ENCODE data around the gene FBXO48. TPM values are rescaled to one million over a fixed set of nuclear protein-coding genes. Genes with fewer than 3 reads are reported as not detected.

The FBXO48 gene
- total RNA-seq, 1 donor from 2014 or later = 1.7 TPM

DNA sequence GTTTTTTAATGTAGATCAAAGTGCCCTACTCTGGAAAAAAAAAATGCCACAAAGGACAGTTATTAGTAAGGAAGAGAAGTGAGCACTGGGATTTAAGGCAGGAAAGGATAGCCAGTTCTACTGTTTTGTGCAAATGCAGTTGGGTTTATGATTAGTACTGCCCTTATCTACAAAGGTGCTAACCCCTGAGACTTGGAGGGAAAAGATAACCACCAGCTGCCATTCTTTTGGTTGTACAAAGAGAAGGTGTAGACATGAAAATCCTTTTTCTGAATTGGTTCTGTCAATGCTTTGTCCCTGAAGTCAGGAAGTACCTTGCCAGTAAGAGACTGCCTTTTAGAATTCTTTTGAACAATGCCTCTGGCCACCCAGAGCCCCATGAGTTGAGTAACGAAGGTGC is 11.6 kb upstream of the FBXO48 start:
- no peak for DNase-seq (ENCODE audit: low read depth, low spot score)
- peaks cover 3% of the 10 kb centered on the region for H3K9me3 Mint-ChIP-seq
- no peaks in the 10 kb centered on the region for H3K4me1 Mint-ChIP-seq
- no peak overlapping the region for H3K27ac Mint-ChIP-seq (ENCODE audit: unreplicated experiment)
- peaks cover 3% of the 10 kb centered on the region for H3K36me3 Mint-ChIP-seq (ENCODE audit: low read depth)
- no peak for TF ChIP-seq CTCF (conservative IDR thresholded peaks at IDR 0.05)
- no peak overlapping the region for H3K4me3 Mint-ChIP-seq
- no peaks in the 10 kb centered on the region for H3K27me3 Mint-ChIP-seq (ENCODE audit: low read depth)

- no peaks in the 10 kb centered on the region for H3K27me3 Mint-ChIP-seq (ENCODE audit: low read depth)
- H3K4me1 Mint-ChIP-seq = no peaks in the 10 kb centered on the region
- peaks cover 3% of the 10 kb centered on the region for H3K9me3 Mint-ChIP-seq
- H3K4me3 Mint-ChIP-seq = no peak overlapping the region
- DNase-seq (ENCODE audit: low read depth, low spot score) = no peak
- peaks cover 6% of the 10 kb centered on the region for H3K36me3 Mint-ChIP-seq (ENCODE audit: low read depth)
- H3K27ac Mint-ChIP-seq (ENCODE audit: unreplicated experiment) = no peak overlapping the region
- no peak for TF ChIP-seq CTCF (conservative IDR thresholded peaks at IDR 0.05)
Observed at GRCh38 chr2:68476454-68476853, 9.4 kb upstream of the FBXO48 start.

GRCh38 chr2:68475576-68475975 is 8.5 kb upstream of the FBXO48 start:
- no peak for TF ChIP-seq CTCF (conservative IDR thresholded peaks at IDR 0.05)
- H3K9me3 Mint-ChIP-seq = no peaks in the 10 kb centered on the region
- DNase-seq (ENCODE audit: low read depth, low spot score) = no peak
- no peak overlapping the region for H3K27ac Mint-ChIP-seq (ENCODE audit: unreplicated experiment)
- no peaks in the 10 kb centered on the region for H3K4me1 Mint-ChIP-seq
- H3K36me3 Mint-ChIP-seq (ENCODE audit: low read depth) = peaks cover 6% of the 10 kb centered on the region
- H3K27me3 Mint-ChIP-seq (ENCODE audit: low read depth) = no peaks in the 10 kb centered on the region
- H3K4me3 Mint-ChIP-seq = no peak overlapping the region

GRCh38 chr2:68475110-68475509 is 8.0 kb upstream of the FBXO48 start:
- DNase-seq (ENCODE audit: low read depth, low spot score) = no peak
- Mint-ChIP-seq H3K9me3 (no peaks in the 10 kb centered on the region), H3K27ac (ENCODE audit: unreplicated experiment) (no peak overlapping the region), H3K27me3 (ENCODE audit: low read depth) (no peaks in the 10 kb centered on the region), H3K4me3 (no peak overlapping the region), H3K36me3 (ENCODE audit: low read depth) (peaks cover 6% of the 10 kb centered on the region), H3K4me1 (no peaks in the 10 kb centered on the region)
- TF ChIP-seq CTCF (conservative IDR thresholded peaks at IDR 0.05) = no peak

DNA sequence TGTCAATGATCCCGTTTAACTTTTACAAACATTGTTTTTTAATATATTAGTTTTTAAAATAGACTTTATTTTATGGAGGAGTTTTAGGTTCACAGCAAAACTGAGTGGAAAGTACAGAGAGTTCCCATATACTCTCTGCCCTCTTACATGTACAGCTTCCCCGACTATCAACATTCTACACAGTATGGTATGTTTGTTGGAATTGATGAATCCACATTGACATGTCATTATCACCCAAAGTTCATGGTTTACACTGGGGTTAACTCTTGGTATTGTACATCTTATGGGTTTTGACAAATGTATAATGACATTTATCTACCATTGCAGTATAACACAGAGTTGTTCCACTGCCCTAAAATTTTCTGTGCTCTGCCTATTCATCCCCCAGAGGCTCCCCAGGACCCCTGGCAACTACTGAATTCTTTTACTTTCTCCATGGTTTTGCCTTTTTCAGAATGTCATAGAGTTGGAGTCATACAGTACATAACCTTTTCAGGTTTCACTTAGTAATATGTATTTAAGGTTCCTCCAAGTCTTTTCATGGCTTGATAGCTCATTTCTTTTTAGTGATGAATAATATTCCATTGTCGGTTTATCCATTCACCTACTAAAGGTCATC is 5.8 kb upstream of the FBXO48 start:
- H3K4me3 Mint-ChIP-seq = no peak overlapping the region
- peaks cover 3% of the 10 kb centered on the region for H3K36me3 Mint-ChIP-seq (ENCODE audit: low read depth)
- H3K4me1 Mint-ChIP-seq = peaks cover 11% of the 10 kb centered on the region
- DNase-seq (ENCODE audit: low read depth, low spot score) = no peak
- no peak overlapping the region for H3K27ac Mint-ChIP-seq (ENCODE audit: unreplicated experiment)
- H3K9me3 Mint-ChIP-seq = no peaks in the 10 kb centered on the region
- no peaks in the 10 kb centered on the region for H3K27me3 Mint-ChIP-seq (ENCODE audit: low read depth)
- TF ChIP-seq CTCF (conservative IDR thresholded peaks at IDR 0.05) = no peak
